ENCODE data around the gene CSNK1G2.

CSNK1G2 gene

GRCh38 chr19:1923319-1923718 is 17.7 kb upstream of the CSNK1G2 start:
- DNase-seq (ENCODE audit: low read depth) = peak; percentile 77
- TF ChIP-seq CTCF (IDR thresholded peaks at IDR 0.05; ENCODE audit: low read depth, low read length, missing control alignments) = peak; percentile 6
- no peak overlapping the region for H3K4me3 ChIP-seq (ENCODE audit: low read depth, low read length)

GRCh38 chr19:1924320-1924961 is 16.5 kb upstream of the CSNK1G2 start:
- no peak for DNase-seq (ENCODE audit: low read depth)
- no peak for TF ChIP-seq CTCF (IDR thresholded peaks at IDR 0.05; ENCODE audit: low read depth, low read length, missing control alignments)

GRCh38 chr19:1925544-1925943 is 15.4 kb upstream of the CSNK1G2 start:
- H3K4me3 ChIP-seq (ENCODE audit: low read depth, low read length) = no peak overlapping the region
- TF ChIP-seq CTCF (IDR thresholded peaks at IDR 0.05; ENCODE audit: low read depth, low read length, missing control alignments) = no peak
- DNase-seq (ENCODE audit: low read depth) = no peak

More at GRCh38 chr19:1924320-1924961, 16.5 kb upstream of the CSNK1G2 start:
- no peak overlapping the region for H3K4me3 ChIP-seq (ENCODE audit: low read depth, low read length)

GRCh38 chr19:1929021-1929742 is 11.8 kb upstream of the CSNK1G2 start:
- DNase-seq (ENCODE audit: low read depth) = peak; percentile 38
- TF ChIP-seq CTCF (IDR thresholded peaks at IDR 0.05; ENCODE audit: low read depth, low read length, missing control alignments) = peak; percentile 87
- peak overlapping the region; percentile 30 for H3K4me3 ChIP-seq (ENCODE audit: low read depth, low read length)

- DNase-seq (ENCODE audit: low read depth) = no peak
- no peak for TF ChIP-seq CTCF (IDR thresholded peaks at IDR 0.05; ENCODE audit: low read depth, low read length, missing control alignments)
- H3K4me3 ChIP-seq (ENCODE audit: low read depth, low read length) = no peak overlapping the region
Measured at GRCh38 chr19:1931445-1931844, 9.5 kb upstream of the CSNK1G2 start.

GRCh38 chr19:1932395-1932794 is 8.6 kb upstream of the CSNK1G2 start:
- no peak overlapping the region for H3K4me3 ChIP-seq (ENCODE audit: low read depth, low read length)
- no peak for DNase-seq (ENCODE audit: low read depth)
- no peak for TF ChIP-seq CTCF (IDR thresholded peaks at IDR 0.05; ENCODE audit: low read depth, low read length, missing control alignments)
